ENCODE data around the gene ELAVL2.

The ELAVL2 gene

DNA sequence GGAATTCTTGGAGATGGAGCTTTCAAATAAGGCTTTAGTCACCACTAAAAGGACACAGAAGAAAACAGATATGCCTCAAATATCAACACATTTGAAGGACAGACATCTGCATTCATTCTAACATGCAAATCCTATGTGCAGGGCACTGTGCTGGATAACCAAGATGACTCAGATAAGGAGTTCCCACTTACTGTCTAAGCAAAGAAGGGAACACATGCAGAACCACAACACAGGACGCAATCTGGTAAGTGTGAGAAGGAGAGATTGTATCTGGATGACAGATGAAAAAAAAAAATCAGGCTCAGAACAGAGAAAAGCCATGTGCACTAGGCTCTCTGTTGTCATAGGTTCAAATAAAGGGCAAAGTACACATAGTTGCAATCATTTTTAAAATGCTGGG, 42.5 kb downstream of the ELAVL2 start:
- H3K27me3 Mint-ChIP-seq (ENCODE audit: low read depth, poor library complexity), result no peaks in the 10 kb centered on the region
- H3K27ac Mint-ChIP-seq, result peak overlapping the region; percentile 78
- TF ChIP-seq, protein P1, sequence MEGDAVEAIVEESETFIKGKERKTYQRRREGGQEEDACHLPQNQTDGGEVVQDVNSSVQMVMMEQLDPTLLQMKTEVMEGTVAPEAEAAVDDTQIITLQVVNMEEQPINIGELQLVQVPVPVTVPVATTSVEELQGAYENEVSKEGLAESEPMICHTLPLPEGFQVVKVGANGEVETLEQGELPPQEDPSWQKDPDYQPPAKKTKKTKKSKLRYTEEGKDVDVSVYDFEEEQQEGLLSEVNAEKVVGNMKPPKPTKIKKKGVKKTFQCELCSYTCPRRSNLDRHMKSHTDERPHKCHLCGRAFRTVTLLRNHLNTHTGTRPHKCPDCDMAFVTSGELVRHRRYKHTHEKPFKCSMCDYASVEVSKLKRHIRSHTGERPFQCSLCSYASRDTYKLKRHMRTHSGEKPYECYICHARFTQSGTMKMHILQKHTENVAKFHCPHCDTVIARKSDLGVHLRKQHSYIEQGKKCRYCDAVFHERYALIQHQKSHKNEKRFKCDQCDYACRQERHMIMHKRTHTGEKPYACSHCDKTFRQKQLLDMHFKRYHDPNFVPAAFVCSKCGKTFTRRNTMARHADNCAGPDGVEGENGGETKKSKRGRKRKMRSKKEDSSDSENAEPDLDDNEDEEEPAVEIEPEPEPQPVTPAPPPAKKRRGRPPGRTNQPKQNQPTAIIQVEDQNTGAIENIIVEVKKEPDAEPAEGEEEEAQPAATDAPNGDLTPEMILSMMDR (IDR thresholded peaks at IDR 0.05), result no peak
- no peaks in the 10 kb centered on the region for H3K36me3 Mint-ChIP-seq (ENCODE audit: low read depth)
- H3K4me3 Mint-ChIP-seq, result no peak overlapping the region
- no peaks in the 10 kb centered on the region for H3K9me3 Mint-ChIP-seq
- no peak for DNase-seq
- peaks cover 79% of the 10 kb centered on the region for H3K4me1 Mint-ChIP-seq

DNA sequence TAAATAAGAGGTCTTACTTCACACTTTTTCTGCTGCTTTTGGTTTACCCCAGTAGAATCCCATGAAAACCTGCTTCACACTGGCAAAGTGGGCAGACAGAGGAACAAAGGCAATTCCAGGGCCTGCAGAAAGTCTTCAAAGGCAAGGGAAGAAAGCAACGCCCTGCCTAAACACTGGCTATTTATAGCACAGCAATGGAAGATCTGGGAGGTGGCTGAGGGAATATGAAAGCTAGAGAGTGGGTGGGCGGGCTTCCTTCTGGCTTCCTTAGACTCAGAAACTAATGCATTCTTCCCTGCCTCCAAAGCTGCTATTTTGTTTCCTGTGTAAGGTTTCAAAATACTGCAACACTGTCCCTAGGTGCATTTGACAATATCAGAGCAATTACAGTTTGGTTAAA, 46.8 kb downstream of the ELAVL2 start:
- TF ChIP-seq, protein P1 (IDR thresholded peaks at IDR 0.05), result no peak
- Mint-ChIP-seq H3K9me3 (no peaks in the 10 kb centered on the region), H3K27ac (peak overlapping the region; percentile 98), H3K4me3 (peak overlapping the region; percentile 39), H3K36me3 (ENCODE audit: low read depth) (no peaks in the 10 kb centered on the region), H3K4me1 (peaks cover 63% of the 10 kb centered on the region), H3K27me3 (ENCODE audit: low read depth, poor library complexity) (no peaks in the 10 kb centered on the region)
- DNase-seq, result peak; percentile 5

DNA sequence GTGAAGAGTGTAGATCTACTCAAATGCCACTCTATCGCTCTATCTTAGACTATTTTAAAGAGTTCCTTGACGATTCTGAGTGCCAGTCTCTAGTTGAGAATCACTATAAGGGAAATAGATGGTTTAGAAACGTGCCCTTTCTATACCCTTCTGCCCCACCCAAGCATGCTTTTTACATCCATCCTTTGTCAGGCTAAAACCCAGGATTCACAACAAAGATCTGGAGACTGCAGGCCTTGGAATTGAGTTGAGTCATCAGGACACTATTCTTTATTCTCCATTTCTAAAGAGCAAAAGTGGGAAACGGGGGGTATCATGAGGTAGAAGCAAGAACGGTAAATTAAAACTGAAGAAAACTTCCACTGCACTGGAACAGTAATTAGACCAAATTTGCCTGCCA, 48.7 kb downstream of the ELAVL2 start:
- Mint-ChIP-seq H3K36me3 (ENCODE audit: low read depth) (no peaks in the 10 kb centered on the region), H3K9me3 (no peaks in the 10 kb centered on the region), H3K27ac (no peak overlapping the region), H3K4me1 (peaks cover 60% of the 10 kb centered on the region), H3K27me3 (ENCODE audit: low read depth, poor library complexity) (no peaks in the 10 kb centered on the region), H3K4me3 (no peak overlapping the region)
- no peak for DNase-seq
- TF ChIP-seq, protein P1 (IDR thresholded peaks at IDR 0.05), result no peak

DNA sequence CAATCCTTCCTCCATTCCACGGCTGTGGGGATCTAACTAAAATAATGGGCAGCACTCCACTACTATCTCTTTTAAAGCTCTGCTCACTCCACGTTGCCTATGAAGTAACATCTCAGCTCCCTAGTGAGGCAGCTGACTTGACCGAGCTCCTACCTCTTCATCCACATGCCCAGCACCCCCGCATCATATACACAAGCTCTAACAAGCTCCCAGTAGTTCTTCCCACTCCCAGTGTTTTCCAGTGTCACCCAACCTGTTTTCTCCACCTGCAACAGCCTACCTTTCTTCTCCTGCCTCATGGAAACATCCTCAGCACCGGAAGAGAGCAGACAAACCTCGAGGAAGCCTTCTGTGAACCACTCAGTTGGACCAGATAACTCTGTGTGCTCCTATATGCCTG, 50.5 kb downstream of the ELAVL2 start:
- DNase-seq, result no peak
- H3K4me3 Mint-ChIP-seq, result no peak overlapping the region
- H3K9me3 Mint-ChIP-seq, result peaks cover 5% of the 10 kb centered on the region
- H3K27ac Mint-ChIP-seq, result no peak overlapping the region
- peaks cover 65% of the 10 kb centered on the region for H3K4me1 Mint-ChIP-seq
- H3K27me3 Mint-ChIP-seq (ENCODE audit: low read depth, poor library complexity), result no peaks in the 10 kb centered on the region
- TF ChIP-seq, protein P1 (IDR thresholded peaks at IDR 0.05), result no peak
- peaks cover 5% of the 10 kb centered on the region for H3K36me3 Mint-ChIP-seq (ENCODE audit: low read depth)

DNA sequence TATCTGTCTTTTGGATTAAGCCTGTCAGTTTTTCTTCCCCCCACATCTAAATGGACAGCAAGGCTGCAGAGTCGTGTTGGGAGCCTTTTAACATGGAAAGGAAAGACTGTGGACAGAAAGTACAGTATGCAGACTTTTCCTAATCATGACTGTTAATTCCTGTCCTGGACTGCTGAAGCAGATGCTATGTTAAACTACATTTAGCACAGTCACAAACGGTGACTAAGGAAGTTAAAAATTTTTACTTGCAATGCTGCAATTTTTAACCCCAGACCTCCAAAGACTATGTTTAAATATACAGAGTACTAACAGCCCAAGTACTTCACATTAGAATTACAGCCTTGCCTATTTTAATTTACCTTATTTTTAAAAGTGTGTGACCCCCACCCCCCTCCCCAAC, 51.8 kb downstream of the ELAVL2 start:
- Mint-ChIP-seq H3K4me1 (peaks cover 61% of the 10 kb centered on the region), H3K4me3 (no peak overlapping the region)
- no peak for DNase-seq

DNA sequence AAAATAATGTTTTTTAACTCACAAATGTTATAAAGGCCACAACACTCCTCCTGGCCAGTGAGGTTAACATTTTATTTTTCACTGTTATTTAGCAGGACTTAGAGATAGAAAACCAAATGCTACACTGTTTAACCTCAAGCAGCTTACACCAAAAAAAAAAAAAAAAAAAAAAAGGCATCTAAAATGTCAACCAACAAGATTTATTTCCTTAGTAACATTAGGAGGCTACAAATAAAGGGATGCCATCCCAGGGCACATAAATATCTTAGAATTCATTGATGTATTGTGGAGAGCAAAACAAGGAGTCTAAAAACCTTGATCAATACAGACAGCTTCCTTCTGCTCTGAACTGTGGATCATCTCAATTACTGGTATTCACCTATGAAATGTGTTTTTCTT, 53.7 kb downstream of the ELAVL2 start:
- Mint-ChIP-seq H3K4me3 (no peak overlapping the region), H3K9me3 (peaks cover 13% of the 10 kb centered on the region), H3K27me3 (ENCODE audit: low read depth, poor library complexity) (no peaks in the 10 kb centered on the region), H3K36me3 (ENCODE audit: low read depth) (peaks cover 15% of the 10 kb centered on the region), H3K4me1 (peaks cover 52% of the 10 kb centered on the region), H3K27ac (peak overlapping the region; percentile 88)
- no peak for DNase-seq
- TF ChIP-seq, protein P1 (IDR thresholded peaks at IDR 0.05), result no peak

More for the DNA sequence above, 51.8 kb downstream of the ELAVL2 start:
- H3K27ac Mint-ChIP-seq, result no peak overlapping the region
- H3K27me3 Mint-ChIP-seq (ENCODE audit: low read depth, poor library complexity), result no peaks in the 10 kb centered on the region
- TF ChIP-seq, protein P1 (IDR thresholded peaks at IDR 0.05), result no peak
- H3K36me3 Mint-ChIP-seq (ENCODE audit: low read depth), result peaks cover 15% of the 10 kb centered on the region
- H3K9me3 Mint-ChIP-seq, result peaks cover 13% of the 10 kb centered on the region

Measured in nephron progenitor cell (in vitro differentiated cells).